ENCODE measurements around the gene SYT1. TPM values are rescaled to one million over a fixed set of nuclear protein-coding genes. Genes with fewer than 3 reads are reported as not detected.

The SYT1 gene
- total and polyA plus RNA-seq, 2 donors (not counting 1 experiment from before 2014, with no cell fraction given), result 0.60 to 1.3 TPM

GRCh38 chr12:79058342-79058741, 193.8 kb downstream of the SYT1 start:
- Histone ChIP-seq H3K9ac (ENCODE audit: low read length) (no peak overlapping the region), H3K9me3 (ENCODE audit: control extremely low read depth in 1 of 3, control insufficient read depth in 2 of 3, insufficient read depth in 1 of 3, low read length in 2 of 3) (no peaks in the 10 kb centered on the region), H3K4me3 (ENCODE audit: control extremely low read depth in 1 of 5, extremely low read depth in 1 of 5, insufficient read depth in 1 of 5, low read depth in 2 of 5, low read length in 4 of 5) (no peak overlapping the region), H3K27me3 (replicated peaks in 1 of 4; ENCODE audit: control extremely low read depth in 1 of 4, control insufficient read depth in 3 of 4, insufficient read depth in 4 of 4, low read length in 3 of 4) (no peaks in the 10 kb centered on the region), H3K36me3 (replicated peaks in 1 of 2; ENCODE audit: control extremely low read depth in 1 of 2, control insufficient read depth in 1 of 2, extremely low read depth in 1 of 2, insufficient read depth in 2 of 2, low read length in 1 of 2) (no peaks in the 10 kb centered on the region), H2AFZ (ENCODE audit: insufficient read depth, low read depth, low read length, poor library complexity, severe bottlenecking) (no peak overlapping the region), H4K20me1 (ENCODE audit: control insufficient read depth, insufficient read depth, low read length, poor library complexity, severe bottlenecking) (no peaks in the 10 kb centered on the region), H3K79me2 (ENCODE audit: control insufficient read depth, insufficient read depth, low read length) (no peaks in the 10 kb centered on the region), H3K4me2 (replicated peaks; ENCODE audit: low read depth, low read length, poor library complexity, severe bottlenecking) (no peak overlapping the region), H3K27ac (ENCODE audit: low read length in 2 of 2) (no peak overlapping the region), H3K4me1 (ENCODE audit: control insufficient read depth in 2 of 2, insufficient read depth in 2 of 2, low read length in 2 of 2) (no peaks in the 10 kb centered on the region)
- H3K27ac Mint-ChIP-seq, result no peak overlapping the region
- DNase-seq (no peak), ATAC-seq (ENCODE audit: low read depth) (no peak)
- TF ChIP-seq CTCF (IDR thresholded peaks at IDR 0.05) (no peak), EZH2 (IDR thresholded peaks at IDR 0.05; ENCODE audit: borderline replicate concordance, insufficient read depth, low read depth, low read length, poor library complexity, severe bottlenecking) (no peak)
- CTCF ChIA-PET, result no interaction called here
- H3K9me3 Mint-ChIP-seq (ENCODE audit: insufficient read depth), result no peaks in the 10 kb centered on the region
- no CpG with 5 or more reads among the region's 1 CpG for WGBS (ENCODE audit: insufficient coverage)
- H3K27me3 Mint-ChIP-seq, result no peaks in the 10 kb centered on the region
- H3K4me1 Mint-ChIP-seq, result no peaks in the 10 kb centered on the region
- no peak overlapping the region for H3K4me3 Mint-ChIP-seq
- intact Hi-C loops (cut with micrococcal nuclease), result no loop called here
- POLR2A ChIA-PET, result no interaction called here

- no peak for TF ChIP-seq CTCF (IDR thresholded peaks at IDR 0.05)
- TF ChIP-seq EZH2 (IDR thresholded peaks at IDR 0.05; ENCODE audit: borderline replicate concordance, insufficient read depth, low read depth, low read length, poor library complexity, severe bottlenecking), result no peak
- no peaks in the 10 kb centered on the region for H3K4me1 ChIP-seq (ENCODE audit: control insufficient read depth in 2 of 2, insufficient read depth in 2 of 2, low read length in 2 of 2)
- no peak overlapping the region for H3K4me3 Mint-ChIP-seq
Measured at GRCh38 chr12:79059557-79059956, 195.0 kb downstream of the SYT1 start.

More at GRCh38 chr12:79059557-79059956, 195.0 kb downstream of the SYT1 start:
- ChIA-PET POLR2A (no interaction called here), CTCF (no interaction called here)
- H3K4me3 ChIP-seq (ENCODE audit: control extremely low read depth in 1 of 5, extremely low read depth in 1 of 5, insufficient read depth in 1 of 5, low read depth in 2 of 5, low read length in 4 of 5), result no peak overlapping the region
- H3K27me3 Mint-ChIP-seq, result no peaks in the 10 kb centered on the region
- ATAC-seq (ENCODE audit: low read depth) (no peak), DNase-seq (no peak)
- H3K36me3 ChIP-seq (replicated peaks in 1 of 2; ENCODE audit: control extremely low read depth in 1 of 2, control insufficient read depth in 1 of 2, extremely low read depth in 1 of 2, insufficient read depth in 2 of 2, low read length in 1 of 2), result no peaks in the 10 kb centered on the region
- no peak overlapping the region for H3K4me2 ChIP-seq (replicated peaks; ENCODE audit: low read depth, low read length, poor library complexity, severe bottlenecking)
- no peaks in the 10 kb centered on the region for H3K9me3 Mint-ChIP-seq (ENCODE audit: insufficient read depth)
- H3K27me3 ChIP-seq (replicated peaks in 1 of 4; ENCODE audit: control extremely low read depth in 1 of 4, control insufficient read depth in 3 of 4, insufficient read depth in 4 of 4, low read length in 3 of 4), result no peaks in the 10 kb centered on the region
- H3K9ac ChIP-seq (ENCODE audit: low read length), result no peak overlapping the region
- no peak overlapping the region for H2AFZ ChIP-seq (ENCODE audit: insufficient read depth, low read depth, low read length, poor library complexity, severe bottlenecking)
- no peaks in the 10 kb centered on the region for H3K79me2 ChIP-seq (ENCODE audit: control insufficient read depth, insufficient read depth, low read length)
- H3K9me3 ChIP-seq (ENCODE audit: control extremely low read depth in 1 of 3, control insufficient read depth in 2 of 3, insufficient read depth in 1 of 3, low read length in 2 of 3), result no peaks in the 10 kb centered on the region
- H4K20me1 ChIP-seq (ENCODE audit: control insufficient read depth, insufficient read depth, low read length, poor library complexity, severe bottlenecking), result no peaks in the 10 kb centered on the region
- H3K27ac ChIP-seq (ENCODE audit: low read length in 2 of 2), result no peak overlapping the region
- intact Hi-C loops (cut with micrococcal nuclease), result no loop called here
- no peak overlapping the region for H3K27ac Mint-ChIP-seq
- H3K4me1 Mint-ChIP-seq, result no peaks in the 10 kb centered on the region

Measured in B cell (primary cell).